ENCODE results near the gene SAP25.
"Not testable (repeated sequence)": the region's sequence is repeated elsewhere in the genome, so short reads cannot be mapped to it uniquely, and the experiment has no call there.

Gene SAP25

DNA sequence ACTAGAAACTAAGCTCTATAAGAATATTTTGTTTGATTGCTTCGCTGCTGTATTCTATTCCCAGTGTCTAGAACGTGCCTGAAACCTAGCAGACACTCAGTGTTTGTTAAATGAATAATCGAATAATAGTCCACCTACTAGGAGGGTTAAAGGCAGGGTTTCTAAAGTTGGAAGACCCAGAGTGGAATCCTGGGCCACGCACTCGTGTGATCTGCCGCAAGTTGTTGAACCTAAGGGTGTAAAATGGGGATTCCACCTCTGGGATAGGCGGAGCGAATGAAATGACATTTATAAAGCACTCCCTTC is 35.4 kb downstream of the SAP25 start:
- Histone ChIP-seq H3K4me1 (ENCODE audit: control insufficient read depth in 2 of 2, insufficient read depth in 2 of 2, low read length in 2 of 2) (peaks cover 16 to 22% of the 10 kb centered on the region in 2 donors), H3K4me3 (ENCODE audit: low read length in 2 of 2) (peak overlapping the region; percentile 41 to 64), H3K9ac (ENCODE audit: low read depth in 1 of 2, low read length in 2 of 2) (no peak overlapping the region)

DNA sequence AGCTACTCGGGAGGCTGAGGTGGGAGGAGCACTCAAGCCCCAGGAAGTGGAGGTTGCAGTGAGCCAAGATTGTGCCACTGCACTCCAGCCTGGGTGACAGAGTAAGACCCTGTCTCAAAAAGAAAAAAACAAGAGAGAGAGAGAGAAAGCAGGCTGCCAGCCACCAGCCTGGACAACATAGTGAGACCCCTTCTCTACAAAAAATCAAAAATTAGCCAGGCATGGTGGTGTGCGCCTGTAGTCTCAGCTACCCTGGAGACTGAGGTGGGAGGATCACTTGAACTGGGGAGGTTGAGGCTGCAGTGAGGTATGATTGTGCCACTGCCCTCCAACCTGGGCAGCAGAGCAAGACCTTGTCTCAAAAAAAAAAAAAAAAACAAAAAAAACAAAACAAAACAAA is 37.0 kb downstream of the SAP25 start:
- not testable (repeated sequence) for H3K27ac ChIP-seq (ENCODE audit: low read depth in 2 of 2, low read length in 2 of 2); H3K9me3 ChIP-seq (ENCODE audit: control insufficient read depth in 2 of 2, low read length in 2 of 2); H3K36me3 ChIP-seq (ENCODE audit: control insufficient read depth in 2 of 2, insufficient read depth in 2 of 2, low read length in 2 of 2); H3K9ac ChIP-seq (ENCODE audit: low read depth in 1 of 2, low read length in 2 of 2); H3K4me3 ChIP-seq (ENCODE audit: low read length in 2 of 2); H3K27me3 ChIP-seq (ENCODE audit: control insufficient read depth in 2 of 2, insufficient read depth in 2 of 2, low read length in 2 of 2)
- H3K4me1 ChIP-seq (ENCODE audit: control insufficient read depth in 2 of 2, insufficient read depth in 2 of 2, low read length in 2 of 2), result peaks cover 16 to 21% of the 10 kb centered on the region in 2 donors

More for the DNA sequence above, 35.4 kb downstream of the SAP25 start:
- Histone ChIP-seq H3K27ac (ENCODE audit: low read depth in 2 of 2, low read length in 2 of 2) (peak overlapping the region in 1 of 2 donors; percentile 38), H3K36me3 (ENCODE audit: control insufficient read depth in 2 of 2, insufficient read depth in 2 of 2, low read length in 2 of 2) (no peaks in the 10 kb centered on the region), H3K27me3 (ENCODE audit: control insufficient read depth in 2 of 2, insufficient read depth in 2 of 2, low read length in 2 of 2) (no peaks in the 10 kb centered on the region), H3K9me3 (ENCODE audit: control insufficient read depth in 2 of 2, low read length in 2 of 2) (no peaks in the 10 kb centered on the region)

DNA sequence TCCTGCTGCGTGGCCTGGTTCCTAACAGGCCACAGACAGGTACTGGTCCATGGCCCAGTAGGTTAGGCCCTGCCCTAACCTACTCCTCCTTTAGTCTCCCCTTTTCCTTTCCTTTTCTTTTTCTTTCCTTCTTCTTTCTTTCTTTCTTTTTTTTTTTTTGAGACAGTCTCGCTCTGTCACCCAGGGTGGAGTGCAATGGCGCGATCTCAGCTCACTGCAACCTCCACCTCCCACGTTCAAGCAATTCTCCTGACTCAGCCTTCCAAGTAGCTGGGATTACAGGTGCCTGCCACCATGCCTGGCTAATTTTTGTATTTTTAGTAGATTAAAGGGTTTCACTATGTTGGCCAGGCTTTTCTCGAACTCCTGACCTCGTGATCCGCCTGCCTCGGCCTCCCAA is 37.7 kb downstream of the SAP25 start:
- not testable (repeated sequence) for H3K36me3 ChIP-seq (ENCODE audit: control insufficient read depth in 2 of 2, insufficient read depth in 2 of 2, low read length in 2 of 2)

DNA sequence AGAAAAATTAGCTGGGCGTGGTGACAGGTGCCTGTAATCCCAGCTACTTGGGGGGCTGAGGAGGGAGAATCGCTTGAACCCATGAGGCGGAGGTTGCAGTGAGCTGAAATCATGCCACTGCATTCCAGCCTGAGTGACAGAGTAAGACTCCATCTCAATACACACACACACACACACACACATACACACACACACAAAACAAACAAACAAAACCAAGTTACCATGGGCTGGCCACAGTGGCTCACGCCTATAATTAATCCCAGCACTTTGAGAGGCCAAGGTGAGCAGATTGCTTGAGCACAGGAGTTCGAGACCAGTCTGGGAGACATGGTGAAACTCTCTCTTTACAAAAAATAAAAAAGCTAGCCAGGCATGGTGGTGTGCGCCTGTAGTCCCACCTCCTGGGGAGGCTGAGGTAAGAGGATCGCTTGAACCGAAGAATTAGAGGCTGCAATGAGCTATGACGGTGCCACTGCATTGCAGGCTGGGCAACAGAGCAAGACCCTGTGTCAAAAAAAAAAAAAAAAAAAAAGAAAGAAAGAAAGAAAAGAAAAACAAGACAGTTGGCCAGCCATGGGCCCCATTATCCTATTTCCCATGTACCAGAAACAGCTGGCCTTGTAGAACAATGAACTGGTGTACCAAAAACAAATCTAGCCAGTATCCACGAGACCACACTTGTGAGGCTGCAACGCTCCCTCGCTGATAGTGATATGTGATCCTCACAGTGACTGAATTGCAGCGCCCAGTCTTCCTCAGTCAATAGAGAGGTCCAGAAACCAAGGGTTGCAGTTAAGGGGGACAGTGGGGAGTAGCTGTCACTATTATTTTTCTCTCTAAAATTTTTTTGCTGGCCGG is 41.3 kb downstream of the SAP25 start:
- H3K9ac ChIP-seq (ENCODE audit: low read depth in 1 of 2, low read length in 2 of 2), result peak overlapping the region in 1 of 2 donors; percentile 34
- no peaks in the 10 kb centered on the region for H3K27me3 ChIP-seq (ENCODE audit: control insufficient read depth in 2 of 2, insufficient read depth in 2 of 2, low read length in 2 of 2)
- H3K9me3 ChIP-seq (ENCODE audit: control insufficient read depth in 2 of 2, low read length in 2 of 2), result no peaks in the 10 kb centered on the region
- H3K36me3 ChIP-seq (ENCODE audit: control insufficient read depth in 2 of 2, insufficient read depth in 2 of 2, low read length in 2 of 2), result no peaks in the 10 kb centered on the region
- peak overlapping the region in 1 of 2 donors; percentile 26 for H3K4me3 ChIP-seq (ENCODE audit: low read length in 2 of 2)
- peak overlapping the region; percentile 35 to 48 for H3K27ac ChIP-seq (ENCODE audit: low read depth in 2 of 2, low read length in 2 of 2)
- peaks cover 0 to 5% of the 10 kb centered on the region in 2 donors for H3K4me1 ChIP-seq (ENCODE audit: control insufficient read depth in 2 of 2, insufficient read depth in 2 of 2, low read length in 2 of 2)

More for the DNA sequence above, 37.7 kb downstream of the SAP25 start:
- H3K27me3 ChIP-seq (ENCODE audit: control insufficient read depth in 2 of 2, insufficient read depth in 2 of 2, low read length in 2 of 2); H3K9ac ChIP-seq (ENCODE audit: low read depth in 1 of 2, low read length in 2 of 2); H3K27ac ChIP-seq (ENCODE audit: low read depth in 2 of 2, low read length in 2 of 2); H3K4me3 ChIP-seq (ENCODE audit: low read length in 2 of 2); H3K9me3 ChIP-seq (ENCODE audit: control insufficient read depth in 2 of 2, low read length in 2 of 2): not testable (repeated sequence)
- peaks cover 15 to 18% of the 10 kb centered on the region in 2 donors for H3K4me1 ChIP-seq (ENCODE audit: control insufficient read depth in 2 of 2, insufficient read depth in 2 of 2, low read length in 2 of 2)

DNA sequence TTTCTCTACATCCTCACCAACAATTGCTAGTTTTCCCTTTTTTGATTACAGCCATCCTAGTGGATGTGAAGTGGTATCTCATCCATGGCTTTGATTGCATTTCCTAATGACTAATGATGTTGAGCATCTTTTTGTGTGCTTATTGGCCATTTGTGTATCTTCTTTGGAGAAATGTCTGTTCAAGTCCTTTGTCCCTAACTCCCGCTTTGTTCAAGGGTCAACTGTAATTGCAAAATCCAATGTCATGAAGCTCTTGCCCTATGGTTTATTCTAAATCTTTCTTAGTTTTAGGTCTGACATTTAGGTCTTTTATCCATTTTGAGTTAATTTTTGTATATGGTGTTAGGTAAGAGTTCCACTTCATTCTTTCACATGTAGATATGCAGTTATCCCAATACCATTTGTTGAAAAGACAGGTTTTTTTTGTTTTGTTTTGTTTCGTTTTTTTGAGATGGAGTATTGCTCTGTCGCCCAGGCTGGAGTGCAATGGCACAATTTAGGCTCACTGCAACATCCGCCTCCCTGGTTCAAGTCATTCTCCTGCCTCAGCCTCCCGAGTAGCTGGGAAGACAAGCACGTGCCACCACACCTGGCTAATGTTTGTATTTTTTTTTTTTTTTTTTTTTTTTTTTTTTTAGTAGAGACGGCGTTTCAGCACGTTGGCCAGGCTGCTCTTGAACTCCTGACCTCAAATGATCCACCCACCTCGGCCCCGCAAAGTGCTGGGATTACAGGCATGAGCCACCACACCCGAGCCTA is 45.4 kb downstream of the SAP25 start:
- H3K27me3 ChIP-seq (ENCODE audit: control insufficient read depth in 2 of 2, insufficient read depth in 2 of 2, low read length in 2 of 2), result not testable (repeated sequence)

DNA sequence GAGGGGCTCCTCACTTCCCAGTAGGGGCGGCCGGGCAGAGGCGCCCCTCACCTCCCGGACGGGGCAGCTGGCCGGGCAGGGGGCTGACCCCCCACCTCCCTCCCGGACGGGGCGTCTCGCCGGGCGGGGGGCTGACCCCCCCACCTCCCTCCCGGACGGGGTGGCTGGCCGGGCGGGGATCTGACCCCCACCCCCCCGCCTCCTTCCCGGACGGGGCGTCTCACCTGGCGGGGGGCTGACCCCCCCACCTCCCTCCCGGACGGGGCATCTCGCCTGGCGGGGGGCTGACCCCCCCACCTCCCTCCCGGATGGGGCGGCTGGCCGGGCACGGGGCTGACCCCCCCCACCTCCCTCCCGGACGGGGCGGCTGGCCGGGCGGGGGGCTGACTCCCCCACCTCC is 50.5 kb downstream of the SAP25 start:
- H3K4me3 ChIP-seq (ENCODE audit: low read length in 2 of 2); H3K4me1 ChIP-seq (ENCODE audit: control insufficient read depth in 2 of 2, insufficient read depth in 2 of 2, low read length in 2 of 2); H3K27me3 ChIP-seq (ENCODE audit: control insufficient read depth in 2 of 2, insufficient read depth in 2 of 2, low read length in 2 of 2); H3K9ac ChIP-seq (ENCODE audit: low read depth in 1 of 2, low read length in 2 of 2); H3K36me3 ChIP-seq (ENCODE audit: control insufficient read depth in 2 of 2, insufficient read depth in 2 of 2, low read length in 2 of 2); H3K27ac ChIP-seq (ENCODE audit: low read depth in 2 of 2, low read length in 2 of 2); H3K9me3 ChIP-seq (ENCODE audit: control insufficient read depth in 2 of 2, low read length in 2 of 2): not testable (repeated sequence)

More for the DNA sequence above, 45.4 kb downstream of the SAP25 start:
- not testable (repeated sequence) for H3K4me3 ChIP-seq (ENCODE audit: low read length in 2 of 2); H3K36me3 ChIP-seq (ENCODE audit: control insufficient read depth in 2 of 2, insufficient read depth in 2 of 2, low read length in 2 of 2); H3K9me3 ChIP-seq (ENCODE audit: control insufficient read depth in 2 of 2, low read length in 2 of 2); H3K4me1 ChIP-seq (ENCODE audit: control insufficient read depth in 2 of 2, insufficient read depth in 2 of 2, low read length in 2 of 2); H3K9ac ChIP-seq (ENCODE audit: low read depth in 1 of 2, low read length in 2 of 2); H3K27ac ChIP-seq (ENCODE audit: low read depth in 2 of 2, low read length in 2 of 2)

Data from mucosa of rectum (tissue), 2 donors.